Measurements from ENCODE around the gene CCR5. TPM values are rescaled to one million over a fixed set of nuclear protein-coding genes. Genes with fewer than 3 reads are reported as not detected.

Gene CCR5
- total and polyA plus RNA-seq, 4 donors, result 0.06 to 0.75 (median 0.37) TPM

DNA sequence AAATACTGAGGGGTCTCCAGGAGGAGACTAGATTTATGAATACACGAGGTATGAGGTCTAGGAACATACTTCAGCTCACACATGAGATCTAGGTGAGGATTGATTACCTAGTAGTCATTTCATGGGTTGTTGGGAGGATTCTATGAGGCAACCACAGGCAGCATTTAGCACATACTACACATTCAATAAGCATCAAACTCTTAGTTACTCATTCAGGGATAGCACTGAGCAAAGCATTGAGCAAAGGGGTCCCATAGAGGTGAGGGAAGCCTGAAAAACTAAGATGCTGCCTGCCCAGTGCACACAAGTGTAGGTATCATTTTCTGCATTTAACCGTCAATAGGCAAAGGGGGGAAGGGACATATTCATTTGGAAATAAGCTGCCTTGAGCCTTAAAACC lies 4.5 kb downstream of the CCR5 start:
- no peak overlapping the region for H3K4me3 ChIP-seq (ENCODE audit: low read depth in 1 of 3, low read length in 3 of 3)
- no peaks in the 10 kb centered on the region for H3K36me3 ChIP-seq (ENCODE audit: control insufficient read depth in 4 of 4, insufficient read depth in 3 of 4, low read depth in 1 of 4, low read length in 3 of 4)
- TF ChIP-seq NR2F2 (IDR thresholded peaks at IDR 0.05), result no peak
- TF ChIP-seq HNF4A (conservative IDR thresholded peaks at IDR 0.05), result no peak
- TF ChIP-seq, protein P1, sequence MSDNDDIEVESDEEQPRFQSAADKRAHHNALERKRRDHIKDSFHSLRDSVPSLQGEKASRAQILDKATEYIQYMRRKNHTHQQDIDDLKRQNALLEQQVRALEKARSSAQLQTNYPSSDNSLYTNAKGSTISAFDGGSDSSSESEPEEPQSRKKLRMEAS (IDR thresholded peaks at IDR 0.05), result no peak
- TF ChIP-seq YY1 (IDR thresholded peaks at IDR 0.05), result no peak
- no peak for TF ChIP-seq RXRA (IDR thresholded peaks at IDR 0.05)
- TF ChIP-seq, protein P2, sequence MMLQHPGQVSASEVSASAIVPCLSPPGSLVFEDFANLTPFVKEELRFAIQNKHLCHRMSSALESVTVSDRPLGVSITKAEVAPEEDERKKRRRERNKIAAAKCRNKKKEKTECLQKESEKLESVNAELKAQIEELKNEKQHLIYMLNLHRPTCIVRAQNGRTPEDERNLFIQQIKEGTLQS (IDR thresholded peaks at IDR 0.05), result no peak
- TF ChIP-seq, protein P3, sequence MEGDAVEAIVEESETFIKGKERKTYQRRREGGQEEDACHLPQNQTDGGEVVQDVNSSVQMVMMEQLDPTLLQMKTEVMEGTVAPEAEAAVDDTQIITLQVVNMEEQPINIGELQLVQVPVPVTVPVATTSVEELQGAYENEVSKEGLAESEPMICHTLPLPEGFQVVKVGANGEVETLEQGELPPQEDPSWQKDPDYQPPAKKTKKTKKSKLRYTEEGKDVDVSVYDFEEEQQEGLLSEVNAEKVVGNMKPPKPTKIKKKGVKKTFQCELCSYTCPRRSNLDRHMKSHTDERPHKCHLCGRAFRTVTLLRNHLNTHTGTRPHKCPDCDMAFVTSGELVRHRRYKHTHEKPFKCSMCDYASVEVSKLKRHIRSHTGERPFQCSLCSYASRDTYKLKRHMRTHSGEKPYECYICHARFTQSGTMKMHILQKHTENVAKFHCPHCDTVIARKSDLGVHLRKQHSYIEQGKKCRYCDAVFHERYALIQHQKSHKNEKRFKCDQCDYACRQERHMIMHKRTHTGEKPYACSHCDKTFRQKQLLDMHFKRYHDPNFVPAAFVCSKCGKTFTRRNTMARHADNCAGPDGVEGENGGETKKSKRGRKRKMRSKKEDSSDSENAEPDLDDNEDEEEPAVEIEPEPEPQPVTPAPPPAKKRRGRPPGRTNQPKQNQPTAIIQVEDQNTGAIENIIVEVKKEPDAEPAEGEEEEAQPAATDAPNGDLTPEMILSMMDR (IDR thresholded peaks at IDR 0.05; ENCODE audit: low read depth, low read length, missing input control), result no peak
- no peak for TF ChIP-seq JUND (IDR thresholded peaks at IDR 0.05)
- no peak for TF ChIP-seq FOXA2 (IDR thresholded peaks at IDR 0.05)
- TF ChIP-seq EGR1 (IDR thresholded peaks at IDR 0.05; ENCODE audit: low read depth in 2 of 2), result no peak
- no peak for TF ChIP-seq GABPA (IDR thresholded peaks at IDR 0.05 in 1 of 2, conservative IDR thresholded peaks at IDR 0.05 in 1 of 2)
- 62% methylated on average over 2 of the region's 2 CpGs for WGBS
- H3K9ac ChIP-seq (ENCODE audit: low read depth in 1 of 2, low read length in 2 of 2), result no peak overlapping the region
- peaks cover 0 to 2% (median 0%) of the 10 kb centered on the region in 4 donors for H3K4me1 ChIP-seq (ENCODE audit: control insufficient read depth in 4 of 4, insufficient read depth in 4 of 4, low read length in 3 of 4)
- DNase-seq (ENCODE audit: low spot score), result no peak
- H3K27me3 ChIP-seq (ENCODE audit: control insufficient read depth in 4 of 4, insufficient read depth in 4 of 4, low read length in 3 of 4), result peaks cover 0 to 6% (median 0%) of the 10 kb centered on the region in 4 donors
- H3K9me3 ChIP-seq (ENCODE audit: control insufficient read depth in 4 of 4, low read length in 3 of 4), result no peaks in the 10 kb centered on the region
- H3K27ac ChIP-seq (ENCODE audit: low read depth in 1 of 2, low read length in 2 of 2), result no peak overlapping the region

DNA sequence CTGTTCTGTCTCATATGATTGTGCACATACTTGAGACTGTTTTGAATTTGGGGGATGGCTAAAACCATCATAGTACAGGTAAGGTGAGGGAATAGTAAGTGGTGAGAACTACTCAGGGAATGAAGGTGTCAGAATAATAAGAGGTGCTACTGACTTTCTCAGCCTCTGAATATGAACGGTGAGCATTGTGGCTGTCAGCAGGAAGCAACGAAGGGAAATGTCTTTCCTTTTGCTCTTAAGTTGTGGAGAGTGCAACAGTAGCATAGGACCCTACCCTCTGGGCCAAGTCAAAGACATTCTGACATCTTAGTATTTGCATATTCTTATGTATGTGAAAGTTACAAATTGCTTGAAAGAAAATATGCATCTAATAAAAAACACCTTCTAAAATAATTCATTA lies 5.1 kb downstream of the CCR5 start:
- Histone ChIP-seq H3K9ac (ENCODE audit: low read depth in 1 of 2, low read length in 2 of 2) (no peak overlapping the region), H3K4me1 (ENCODE audit: control insufficient read depth in 4 of 4, insufficient read depth in 4 of 4, low read length in 3 of 4) (peaks cover 0 to 7% (median 3%) of the 10 kb centered on the region in 4 donors), H3K4me3 (ENCODE audit: low read depth in 1 of 3, low read length in 3 of 3) (no peak overlapping the region), H3K27me3 (ENCODE audit: control insufficient read depth in 4 of 4, insufficient read depth in 4 of 4, low read length in 3 of 4) (peaks cover 0 to 6% (median 0%) of the 10 kb centered on the region in 4 donors), H3K36me3 (ENCODE audit: control insufficient read depth in 4 of 4, insufficient read depth in 3 of 4, low read depth in 1 of 4, low read length in 3 of 4) (no peaks in the 10 kb centered on the region), H3K9me3 (ENCODE audit: control insufficient read depth in 4 of 4, low read length in 3 of 4) (no peaks in the 10 kb centered on the region), H3K27ac (ENCODE audit: low read depth in 1 of 2, low read length in 2 of 2) (no peak overlapping the region)
- TF ChIP-seq GABPA (IDR thresholded peaks at IDR 0.05 in 1 of 2, conservative IDR thresholded peaks at IDR 0.05 in 1 of 2) (no peak), FOXA1 (IDR thresholded peaks at IDR 0.05) (no peak), HNF4A (conservative IDR thresholded peaks at IDR 0.05) (no peak), YY1 (IDR thresholded peaks at IDR 0.05) (no peak), RAD21 (IDR thresholded peaks at IDR 0.05) (no peak), EGR1 (IDR thresholded peaks at IDR 0.05; ENCODE audit: low read depth in 2 of 2) (no peak), FOXA2 (IDR thresholded peaks at IDR 0.05) (no peak), HNF4G (IDR thresholded peaks at IDR 0.05) (no peak)
- TF ChIP-seq, protein P1 (IDR thresholded peaks at IDR 0.05), result no peak
- TF ChIP-seq, protein P4, sequence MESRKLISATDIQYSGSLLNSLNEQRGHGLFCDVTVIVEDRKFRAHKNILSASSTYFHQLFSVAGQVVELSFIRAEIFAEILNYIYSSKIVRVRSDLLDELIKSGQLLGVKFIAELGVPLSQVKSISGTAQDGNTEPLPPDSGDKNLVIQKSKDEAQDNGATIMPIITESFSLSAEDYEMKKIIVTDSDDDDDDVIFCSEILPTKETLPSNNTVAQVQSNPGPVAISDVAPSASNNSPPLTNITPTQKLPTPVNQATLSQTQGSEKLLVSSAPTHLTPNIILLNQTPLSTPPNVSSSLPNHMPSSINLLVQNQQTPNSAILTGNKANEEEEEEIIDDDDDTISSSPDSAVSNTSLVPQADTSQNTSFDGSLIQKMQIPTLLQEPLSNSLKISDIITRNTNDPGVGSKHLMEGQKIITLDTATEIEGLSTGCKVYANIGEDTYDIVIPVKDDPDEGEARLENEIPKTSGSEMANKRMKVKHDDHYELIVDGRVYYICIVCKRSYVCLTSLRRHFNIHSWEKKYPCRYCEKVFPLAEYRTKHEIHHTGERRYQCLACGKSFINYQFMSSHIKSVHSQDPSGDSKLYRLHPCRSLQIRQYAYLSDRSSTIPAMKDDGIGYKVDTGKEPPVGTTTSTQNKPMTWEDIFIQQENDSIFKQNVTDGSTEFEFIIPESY (IDR thresholded peaks at IDR 0.05), result no peak
- DNase-seq (ENCODE audit: low spot score), result no peak
- 24% methylated on average over 2 of the region's 2 CpGs for WGBS
